ENCODE data around the gene CNPY3.

GRCh38 chr6:42947950-42948349 is 18.7 kb downstream of the CNPY3 start:
- TF ChIP-seq CTCF (IDR thresholded peaks at IDR 0.05) (no peak), EZH2 (IDR thresholded peaks at IDR 0.05) (no peak)

All from neural progenitor cell (in vitro differentiated cells).